ENCODE results near the gene GNG14.
A peak's percentile ranks its signal among the peaks of the same experiment; 100 is the strongest.
"Not testable (repeated sequence)": the region's sequence is repeated elsewhere in the genome, so short reads cannot be mapped to it uniquely, and the experiment has no call there.

Gene GNG14

GRCh38 chr19:12668346-12668745, 19.5 kb upstream of the GNG14 start:
- no peak for DNase-seq

GRCh38 chr19:12668932-12669269, 18.9 kb upstream of the GNG14 start:
- peak; percentile 60 for DNase-seq

DNA sequence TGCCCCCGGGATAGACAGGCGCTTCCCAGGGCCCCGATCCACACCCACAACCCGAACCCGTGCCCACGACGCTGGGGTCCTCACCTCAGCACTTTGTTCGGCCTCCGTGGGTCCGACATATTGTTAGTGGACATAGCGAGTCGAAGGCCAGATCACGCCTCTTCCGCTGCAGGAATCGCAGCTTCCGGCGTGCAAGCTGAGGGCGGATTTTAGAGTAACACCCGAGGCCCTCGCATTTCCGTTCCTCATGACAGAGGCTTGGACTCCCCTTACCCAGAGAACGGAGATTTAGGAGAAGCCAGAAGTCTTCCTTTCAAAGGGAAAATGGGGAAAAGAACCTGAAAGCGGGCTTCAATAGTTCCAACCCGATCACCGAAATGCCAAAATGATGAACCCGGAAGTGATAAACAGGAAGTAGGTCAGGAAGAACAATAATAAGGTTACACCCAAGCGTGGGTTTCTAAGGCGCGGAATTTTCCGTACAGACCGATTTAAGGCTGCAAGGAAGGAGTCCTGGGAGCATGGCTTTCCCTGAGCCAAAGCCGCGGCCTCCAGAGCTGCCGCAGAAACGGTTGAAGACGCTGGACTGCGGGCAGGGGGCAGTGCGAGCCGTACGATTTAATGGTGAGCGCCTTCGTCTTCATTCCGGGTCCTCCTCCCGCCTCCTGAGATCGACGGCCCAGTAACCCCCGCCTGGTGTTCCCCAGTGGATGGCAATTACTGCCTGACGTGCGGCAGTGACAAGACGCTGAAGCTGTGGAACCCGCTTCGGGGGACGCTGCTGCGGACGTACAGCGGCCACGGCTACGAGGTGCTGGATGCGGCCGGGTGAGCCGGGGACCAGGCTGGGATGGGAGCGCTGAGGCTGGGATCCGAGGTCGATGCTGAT, 18.3 kb upstream of the GNG14 start:
- peak; percentile 67 for DNase-seq

- no peak for DNase-seq
Observed at GRCh38 chr19:12670159-12670928, 17.5 kb upstream of the GNG14 start.

- no peak for DNase-seq
Observed at GRCh38 chr19:12672744-12673143, 15.1 kb upstream of the GNG14 start.

DNA sequence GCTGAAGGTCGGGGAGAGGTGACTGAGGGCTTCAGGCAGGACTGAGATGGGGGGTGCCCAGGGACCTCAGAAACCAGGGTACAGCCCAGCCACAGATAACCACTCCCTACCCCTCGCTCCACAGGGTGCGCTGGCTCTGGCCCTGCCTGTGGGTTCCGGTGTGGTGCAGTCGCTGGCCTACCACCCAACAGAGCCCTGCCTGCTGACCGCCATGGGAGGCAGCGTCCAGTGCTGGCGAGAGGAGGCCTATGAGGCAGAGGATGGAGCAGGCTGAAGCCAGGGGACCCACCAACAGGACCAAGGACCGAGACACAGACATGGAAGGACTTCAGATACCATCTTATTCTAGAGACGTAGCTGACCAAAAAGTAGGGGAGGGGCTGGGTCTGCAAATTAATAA, 12.4 kb upstream of the GNG14 start:
- no peak for DNase-seq

DNA sequence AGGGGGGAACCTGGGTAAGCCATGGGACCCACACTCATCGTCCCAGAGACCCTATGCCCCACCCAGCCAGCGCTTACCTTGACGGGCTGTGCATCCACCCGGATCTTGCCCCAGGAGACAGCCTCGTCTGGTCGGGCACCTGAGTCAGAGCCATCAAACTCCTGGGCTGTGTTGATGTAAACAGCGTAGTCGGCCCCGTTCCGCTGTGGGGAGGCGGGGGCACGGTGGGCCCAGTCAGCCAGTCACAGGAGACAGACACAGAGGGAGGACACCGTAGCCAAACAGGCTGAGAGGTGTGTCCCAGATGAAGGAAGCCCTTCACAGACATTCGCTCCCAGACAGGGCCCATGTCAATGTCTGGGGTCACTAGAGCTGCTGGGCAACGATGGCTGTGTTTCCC, 11.9 kb upstream of the GNG14 start:
- no peak for DNase-seq

DNA sequence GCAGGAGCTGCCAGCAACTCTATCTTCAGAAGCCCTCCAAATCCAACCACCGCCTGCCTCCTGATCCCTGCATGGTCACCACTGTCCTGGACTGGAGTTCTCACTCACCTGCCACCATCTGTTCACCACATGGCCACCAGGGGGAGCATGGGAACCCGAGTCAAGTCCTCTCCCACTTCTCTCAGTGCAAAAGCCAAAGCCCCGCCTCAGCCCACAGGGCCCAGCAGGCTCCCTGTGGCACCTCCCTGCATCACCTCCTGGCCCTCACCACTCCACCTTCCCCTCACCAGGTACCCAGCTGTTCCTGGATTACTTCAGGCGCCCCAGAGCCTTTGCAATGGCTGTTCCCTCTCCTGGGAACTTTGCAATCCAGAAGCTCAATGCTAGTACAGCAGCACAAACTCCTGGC, 11.4 kb upstream of the GNG14 start:
- DNase-seq: peak; percentile 74

GRCh38 chr19:12676928-12677327, 10.9 kb upstream of the GNG14 start:
- no peak for DNase-seq

DNA sequence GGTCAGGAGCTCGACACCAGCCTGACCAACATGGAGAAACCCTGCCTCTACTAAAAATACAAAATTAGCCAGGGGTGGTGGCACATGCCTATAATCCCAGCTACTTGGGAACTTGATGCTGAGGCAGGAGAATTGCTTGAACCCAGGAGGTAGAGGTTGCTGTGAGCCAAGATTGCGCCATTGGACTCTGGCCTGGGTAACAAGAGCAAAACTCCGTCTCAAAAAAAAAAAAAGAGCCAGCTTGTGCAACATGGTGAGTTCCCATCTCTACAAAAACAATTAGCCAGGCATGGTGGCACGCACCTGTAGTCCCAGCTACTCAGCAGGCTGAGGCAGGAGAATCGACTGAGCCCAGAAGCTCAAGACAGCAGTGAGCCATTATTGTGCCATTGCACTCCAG, 9.8 kb upstream of the GNG14 start:
- DNase-seq: not testable (repeated sequence)

DNA sequence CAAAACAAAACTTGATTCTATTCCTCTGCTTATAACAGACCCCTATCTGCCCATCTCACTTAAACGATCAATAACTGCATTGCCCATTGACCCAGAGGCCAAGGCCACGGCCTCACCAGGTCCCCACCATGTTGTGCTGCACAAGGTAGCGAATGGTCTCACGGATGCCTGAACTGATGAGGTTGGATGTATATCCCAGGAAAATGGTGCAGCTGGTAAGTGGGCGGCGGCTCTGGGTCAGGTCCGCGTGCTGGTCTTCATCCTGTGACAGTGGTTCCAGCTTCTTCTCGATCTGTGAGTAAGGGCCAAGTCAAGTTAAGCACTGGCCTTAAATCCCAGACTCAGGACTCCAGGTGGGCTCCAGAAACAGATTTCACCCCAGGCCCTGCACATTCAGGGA, 7.8 kb upstream of the GNG14 start:
- DNase-seq: no peak

DNA sequence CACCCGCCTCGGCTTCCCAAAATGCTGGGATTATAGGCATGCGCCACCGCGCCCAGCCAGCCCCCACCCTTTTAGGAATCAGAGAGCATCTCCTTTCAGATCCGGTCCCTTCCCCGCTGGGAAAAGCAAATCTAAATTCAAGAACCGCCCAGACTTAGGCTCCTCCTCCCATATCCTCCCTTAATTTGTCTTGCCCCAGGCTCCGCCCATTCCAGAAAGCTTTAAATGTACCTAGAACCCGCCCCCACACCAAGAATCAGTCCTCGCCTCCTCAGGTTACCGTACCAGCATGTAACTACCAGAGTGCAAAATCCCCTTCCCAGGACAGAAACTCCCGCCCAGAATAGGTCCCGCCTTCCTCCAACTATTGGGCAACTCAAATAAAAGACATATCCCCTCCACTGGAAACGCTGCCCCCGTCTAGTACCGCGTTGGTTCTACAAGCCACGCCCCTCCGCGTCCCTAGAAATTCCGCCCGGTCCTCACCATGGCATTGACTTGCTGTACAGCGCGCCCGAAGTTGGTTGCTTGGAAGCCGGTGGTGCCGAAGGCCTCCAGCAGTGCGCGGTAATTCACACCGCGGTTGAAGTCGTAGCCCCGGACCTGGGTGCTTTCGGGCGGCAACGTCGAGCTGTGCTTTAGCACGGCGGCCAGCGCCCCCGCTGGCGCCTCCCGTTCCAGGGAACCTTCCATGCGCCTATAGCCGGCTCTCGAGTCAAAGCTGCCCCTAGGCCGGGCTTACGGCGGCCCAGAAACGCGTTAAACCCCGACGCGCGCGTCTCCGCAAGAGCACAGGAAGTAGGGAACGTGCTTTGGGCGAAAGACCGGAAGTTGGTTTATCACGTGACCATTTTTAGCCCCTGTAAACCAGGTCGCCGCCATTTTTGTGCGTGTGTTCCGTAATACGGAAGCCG, 6.5 kb upstream of the GNG14 start, which contains the start of gene DHPS:
DHPS (minus strand) TSS at position 807 of the 914 bp plus-strand sequence; CDS start at position 693, 114 bp downstream.
- DNase-seq: peak; percentile 97

DNA sequence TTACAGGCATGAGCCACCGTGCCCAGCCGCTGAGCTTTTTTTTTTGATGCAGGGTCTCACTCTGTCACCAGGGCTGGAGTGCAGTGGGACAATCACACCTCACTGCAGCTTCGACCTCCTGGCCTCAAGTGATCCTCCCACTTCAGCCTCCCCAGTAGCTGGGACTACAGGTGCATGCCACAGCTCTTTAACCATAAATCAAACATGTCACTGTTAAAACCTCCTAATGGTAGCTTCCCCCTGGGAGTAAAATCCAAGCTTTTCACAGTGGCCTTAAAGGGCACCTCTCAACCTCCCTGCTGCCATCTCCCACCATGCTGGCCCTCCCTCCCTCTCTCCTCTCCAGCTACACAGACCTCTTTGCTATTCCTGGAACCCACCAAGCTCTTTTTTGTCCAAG, 2.0 kb upstream of the GNG14 start:
- no peak for DNase-seq

DNA sequence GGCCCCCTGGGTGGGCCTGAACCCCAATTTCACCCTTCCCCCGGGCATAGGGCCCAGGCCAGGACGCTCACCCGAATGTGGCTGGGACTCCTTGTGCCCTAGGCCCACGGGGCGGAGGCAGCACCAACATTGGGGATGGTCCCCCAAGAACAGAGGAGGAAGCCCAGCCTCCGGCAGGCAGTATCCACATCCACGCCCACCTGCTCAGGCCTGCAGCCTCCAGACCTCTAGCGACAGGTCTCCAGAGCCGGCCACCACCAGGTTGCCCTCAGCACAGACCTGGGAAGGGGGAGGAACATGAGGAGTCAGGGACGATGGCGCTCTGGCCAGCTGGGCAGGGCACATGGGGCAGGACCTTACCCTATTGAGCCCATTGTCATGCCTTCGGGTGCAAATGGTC, 1.2 kb downstream of the GNG14 start:
- no peak for DNase-seq

DNA sequence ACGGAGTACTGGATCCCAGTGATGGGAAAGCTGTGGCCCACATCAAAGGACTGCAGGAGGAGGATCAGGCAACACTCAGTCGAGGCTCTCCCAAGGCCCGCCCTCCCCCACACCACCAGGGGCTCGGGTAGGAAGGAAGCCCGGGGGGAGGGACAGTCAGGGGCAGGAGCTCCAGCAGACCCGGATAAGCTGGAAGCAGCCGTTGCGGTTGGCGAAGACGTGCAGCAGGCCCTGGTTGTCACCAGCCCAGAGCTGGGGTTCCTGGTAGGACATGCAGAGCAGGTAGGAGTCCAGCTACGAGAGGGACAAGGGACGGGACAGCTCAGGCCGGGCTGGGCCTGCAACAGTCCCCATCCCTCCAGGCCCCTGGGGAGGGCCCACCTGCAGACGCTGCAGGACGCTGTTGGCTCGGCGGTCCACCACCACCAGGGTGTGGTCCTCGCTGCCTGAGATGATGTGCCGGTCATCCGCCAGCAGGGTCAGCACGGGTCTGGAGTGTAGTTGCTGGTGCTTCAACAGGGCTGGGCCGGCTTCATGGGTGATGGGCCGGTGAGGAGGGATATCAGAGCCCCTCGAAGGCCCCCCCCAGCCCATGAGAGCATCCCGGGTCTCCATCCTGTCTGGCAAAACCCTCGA, 1.9 kb downstream of the GNG14 start:
- no peak for DNase-seq

- no peak for DNase-seq
Observed at GRCh38 chr19:12692960-12693359, 5.2 kb downstream of the GNG14 start.

- DNase-seq: no peak
Observed at GRCh38 chr19:12694641-12695040, 6.8 kb downstream of the GNG14 start.

GRCh38 chr19:12695096-12695495, 7.3 kb downstream of the GNG14 start:
- no peak for DNase-seq

DNA sequence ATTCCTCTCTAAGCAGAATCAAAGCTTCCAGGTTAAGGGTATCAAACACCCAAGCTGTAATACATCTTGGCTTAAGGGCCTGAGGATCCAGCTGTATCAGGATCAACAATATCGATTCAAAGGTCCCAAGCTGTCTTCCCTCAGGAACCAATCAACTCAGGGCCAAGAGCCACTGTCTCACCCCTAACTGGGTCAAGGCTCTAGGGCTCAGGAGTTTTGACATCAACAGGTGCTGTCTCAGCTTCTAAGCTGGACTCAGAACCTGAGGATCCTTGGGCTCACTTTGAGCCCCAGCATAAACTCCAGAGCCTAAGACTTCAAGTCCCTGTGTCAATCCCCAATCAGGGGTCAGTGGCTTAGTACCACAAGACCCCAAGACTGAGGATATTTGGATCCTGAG, 7.7 kb downstream of the GNG14 start:
- no peak for DNase-seq

DNA sequence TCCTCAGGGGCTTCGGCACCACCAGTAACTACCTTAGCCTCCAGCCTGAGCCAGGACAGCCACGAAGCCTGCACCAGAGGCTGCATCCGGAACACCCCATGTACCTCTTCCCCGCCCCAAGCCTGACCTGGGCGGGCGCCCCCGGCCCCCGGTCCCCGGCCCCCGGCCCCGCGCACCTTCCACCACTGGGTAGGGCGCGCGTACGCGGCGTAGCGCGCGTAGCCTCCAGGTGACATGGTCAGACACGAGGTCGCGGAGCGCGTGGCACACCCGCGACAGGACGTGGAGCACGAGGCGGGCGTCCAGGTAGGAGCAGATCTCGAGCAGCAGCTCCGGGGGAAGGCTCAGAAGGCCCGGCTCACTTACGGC, 8.2 kb downstream of the GNG14 start:
- no peak for DNase-seq

DNA sequence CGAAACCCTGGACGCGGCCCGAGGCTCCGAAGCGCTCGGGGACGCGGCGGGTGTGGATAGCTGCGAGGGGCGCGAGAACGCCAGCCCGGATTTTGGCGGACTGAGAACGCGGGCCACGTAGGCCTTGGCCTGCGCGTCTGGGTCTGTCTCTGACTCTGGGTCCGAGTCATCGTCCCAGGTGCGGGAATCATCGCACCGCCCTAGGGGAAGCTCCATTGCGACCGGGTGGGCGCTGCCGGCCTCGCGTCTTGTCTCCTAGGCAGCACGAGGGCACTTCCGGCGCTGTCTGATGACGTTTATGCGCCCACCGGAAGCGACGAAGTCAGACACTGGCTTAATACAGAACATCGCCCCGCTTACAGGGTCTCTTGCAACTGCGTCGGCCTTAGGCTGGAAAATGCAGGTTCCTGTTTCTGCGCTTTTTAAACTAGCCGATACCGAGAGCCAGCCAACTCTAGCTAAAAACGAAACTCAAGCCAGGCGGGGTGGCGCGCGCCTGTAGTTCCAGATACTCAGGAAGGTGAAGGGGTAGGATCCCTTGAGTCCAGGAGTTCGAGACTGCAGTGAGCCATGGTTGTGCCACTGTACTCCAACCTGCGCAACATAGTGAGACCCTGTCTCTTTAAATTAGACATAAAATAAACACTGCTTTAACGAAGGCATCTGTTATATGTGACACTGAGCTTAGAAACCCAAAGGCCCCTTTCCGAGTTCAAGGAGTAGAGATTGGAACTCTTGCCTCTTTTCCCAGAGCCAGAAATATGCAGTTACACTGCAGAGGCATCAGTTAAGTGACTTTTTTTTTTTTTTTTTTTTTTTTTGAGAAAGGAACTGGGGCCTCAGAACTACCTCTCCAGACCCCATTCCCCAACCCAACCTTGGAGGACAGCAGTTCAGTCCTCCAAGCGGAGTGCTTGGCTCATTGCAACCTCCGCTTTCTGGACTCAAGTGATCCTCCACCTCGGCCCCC, 8.9 kb downstream of the GNG14 start, which contains the start of gene FBXW9:
FBXW9 (minus strand) TSS at position 266 of the 970 bp plus-strand sequence; CDS start at position 216, 50 bp downstream.
- DNase-seq: peak; percentile 97
